ENCODE data around the gene SRSF9.
"Not testable (repeated sequence)": the region's sequence is repeated elsewhere in the genome, so short reads cannot be mapped to it uniquely, and the experiment has no call there.

Gene SRSF9

GRCh38 chr12:120481022-120481767, 11.6 kb upstream of the SRSF9 start:
- no peak for DNase-seq

- DNase-seq: no peak
Observed at GRCh38 chr12:120480211-120480610, 10.7 kb upstream of the SRSF9 start.

DNA sequence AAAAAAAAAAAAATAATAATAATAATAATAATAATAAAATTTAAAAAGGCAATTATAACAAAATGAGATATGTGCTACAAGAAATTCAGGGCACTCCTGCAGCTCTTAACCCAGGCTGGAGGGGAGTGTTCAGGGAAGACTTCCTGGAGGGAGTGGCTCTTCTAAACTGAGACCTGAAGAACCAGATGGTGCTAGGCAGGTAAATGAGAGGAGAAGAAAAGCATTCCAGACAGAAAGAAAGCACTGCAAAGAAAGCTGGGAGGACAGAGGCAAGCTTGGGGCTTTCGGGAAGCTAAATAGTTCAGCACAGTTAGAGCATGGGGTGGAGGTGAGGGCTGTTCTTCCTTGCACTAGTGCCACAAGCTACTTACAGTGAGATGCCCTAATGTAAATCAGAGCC, 9.9 kb upstream of the SRSF9 start:
- no peak for DNase-seq

- DNase-seq: no peak
Observed at GRCh38 chr12:120475643-120476042, 6.1 kb upstream of the SRSF9 start.

GRCh38 chr12:120474616-120474960, 5.0 kb upstream of the SRSF9 start:
- DNase-seq: no peak

GRCh38 chr12:120473807-120474615, 4.5 kb upstream of the SRSF9 start:
- no peak for DNase-seq

DNA sequence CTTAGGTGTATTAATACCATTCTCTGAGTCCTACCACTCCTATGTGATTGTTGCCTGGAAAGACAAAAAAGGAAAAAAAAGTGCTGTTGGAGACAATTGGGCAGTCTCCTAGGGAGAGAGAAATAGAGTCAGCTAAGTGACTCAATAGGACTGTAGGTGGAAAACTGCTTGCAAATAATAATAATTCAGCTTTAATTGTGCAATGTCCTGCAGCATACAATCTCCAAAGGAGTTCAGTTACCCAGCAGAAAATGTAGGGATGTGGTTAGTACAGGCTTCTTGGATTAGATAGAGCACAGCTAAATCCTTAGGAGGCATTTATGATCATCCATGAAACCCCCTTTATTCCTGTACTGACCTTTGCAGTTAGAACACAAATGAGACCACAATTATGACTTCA, 3.0 kb upstream of the SRSF9 start:
- DNase-seq: no peak

GRCh38 chr12:120470150-120470784, 719 bp upstream of the SRSF9 start:
- no peak for DNase-seq

GRCh38 chr12:120468821-120469449, 613 bp downstream of the SRSF9 start:
- DNase-seq: peak; percentile 55

DNA sequence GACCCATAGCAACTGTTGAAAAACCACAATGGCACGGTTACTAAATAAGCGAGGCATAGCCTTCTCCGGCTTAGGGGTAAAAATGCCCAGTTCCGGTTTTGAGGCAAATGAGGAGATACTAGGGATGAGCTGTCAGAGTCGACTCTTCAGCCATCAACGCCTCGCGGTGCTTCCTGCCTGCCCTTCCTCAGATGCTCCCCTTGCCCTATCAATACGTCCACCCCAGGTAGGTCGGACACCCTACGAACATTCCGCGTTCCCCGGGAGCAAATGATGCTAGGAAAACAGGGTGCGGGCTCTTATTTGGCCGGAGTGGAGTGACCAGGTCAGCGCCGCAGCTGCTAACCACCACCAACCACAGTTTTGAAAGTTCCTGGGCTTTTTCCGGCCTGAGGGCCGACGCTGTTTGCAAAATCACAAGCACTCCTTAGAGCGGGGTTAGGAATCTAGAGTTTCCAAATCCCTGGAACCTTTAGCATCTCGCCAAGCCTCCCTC, 1.2 kb downstream of the SRSF9 start:
- DNase-seq: no peak

DNA sequence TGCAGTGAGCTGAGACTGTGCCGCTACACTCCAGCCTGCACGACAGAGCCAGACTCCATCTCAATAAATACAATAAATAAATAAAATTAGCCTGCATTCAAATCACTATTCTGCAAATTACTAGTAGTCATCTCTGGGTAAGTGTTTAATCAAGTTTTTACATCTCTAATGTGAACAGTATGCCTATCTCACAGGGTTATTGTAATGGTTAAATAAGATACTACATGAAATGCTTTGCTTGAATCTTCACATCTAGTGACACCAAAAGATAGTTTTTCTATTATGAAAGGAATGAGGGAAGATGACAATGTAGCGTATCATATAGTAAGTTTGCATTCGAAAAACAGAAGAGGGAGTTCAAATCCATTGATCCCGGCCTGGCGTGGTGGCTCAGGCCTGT, 2.1 kb downstream of the SRSF9 start:
- no peak for DNase-seq

DNA sequence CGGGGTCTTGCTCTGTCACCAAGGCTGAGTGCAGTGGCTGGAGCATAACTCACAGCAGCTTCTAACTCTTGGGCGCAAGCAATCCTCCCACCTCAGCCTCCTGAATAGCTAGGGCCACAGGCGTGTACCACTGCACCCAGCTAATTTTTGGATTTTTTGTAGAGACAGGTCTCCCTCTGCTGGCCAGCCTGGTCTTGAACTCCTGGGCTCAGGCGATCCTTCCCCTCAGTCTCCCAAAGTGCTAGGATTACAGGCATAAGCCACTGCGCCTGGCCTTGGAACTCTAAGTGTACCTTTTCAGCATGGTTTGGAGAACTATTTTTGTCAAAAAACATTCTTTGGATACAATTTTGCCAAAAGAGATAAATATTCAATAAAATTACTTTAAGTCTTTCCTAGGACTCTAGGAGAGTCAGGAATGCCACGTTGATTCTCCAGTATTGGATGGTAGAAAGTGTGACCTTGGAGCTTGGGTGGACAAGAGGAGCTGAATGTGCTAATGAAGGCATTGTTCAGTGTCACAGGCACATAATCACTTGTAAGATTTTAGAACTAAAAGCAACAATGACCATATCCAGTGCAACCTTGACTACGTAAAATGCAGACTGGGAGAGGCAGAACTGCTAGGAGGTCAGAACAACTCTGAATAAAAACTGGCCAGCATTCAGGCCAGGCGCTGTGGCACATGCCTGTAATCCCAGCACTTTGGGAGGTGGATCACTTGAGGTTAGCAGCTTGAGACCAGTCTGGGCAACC, 2.8 kb downstream of the SRSF9 start:
- peak; percentile 34 for DNase-seq

GRCh38 chr12:120465756-120466155, 3.8 kb downstream of the SRSF9 start:
- DNase-seq: no peak

DNA sequence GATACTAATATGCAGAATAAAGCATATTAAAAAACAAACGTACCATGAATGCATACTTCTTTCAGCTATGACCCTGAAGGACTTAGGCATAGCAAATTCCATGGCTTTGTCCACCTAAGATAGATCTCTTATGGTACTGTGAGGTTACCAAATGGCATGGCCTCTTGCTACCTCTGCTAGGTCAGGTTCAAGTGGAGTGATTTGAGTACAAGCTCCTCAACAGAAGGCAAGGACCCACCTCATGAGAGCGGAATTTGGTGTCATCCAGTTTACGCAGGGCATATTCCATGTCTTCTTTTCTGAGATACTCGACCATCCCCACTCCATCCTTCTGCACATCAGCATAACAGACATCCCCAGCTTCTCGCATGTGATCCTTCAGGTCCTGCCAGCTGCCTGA, 5.8 kb downstream of the SRSF9 start:
- no peak for DNase-seq

- no peak for DNase-seq
Observed at GRCh38 chr12:120462099-120462640, 7.4 kb downstream of the SRSF9 start.

DNA sequence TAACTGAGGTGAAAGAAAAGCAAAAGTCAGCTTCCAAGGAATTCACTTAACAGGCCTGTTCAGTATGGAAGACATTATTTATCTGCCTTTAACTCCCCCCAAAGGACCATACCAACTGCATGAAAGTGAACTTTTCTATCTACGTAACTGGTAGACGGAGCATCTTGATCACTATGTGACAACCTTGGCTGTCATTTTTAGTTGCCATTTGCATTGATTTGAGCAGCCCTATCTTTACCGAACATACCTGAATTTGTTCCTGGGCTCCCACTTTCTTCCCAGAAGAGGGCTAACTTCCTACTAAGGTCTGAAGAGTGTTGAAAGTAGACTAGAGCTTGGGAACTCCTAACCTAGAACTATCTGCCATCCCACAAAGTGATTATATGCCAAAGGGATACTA, 9.4 kb downstream of the SRSF9 start:
- no peak for DNase-seq

GRCh38 chr12:120457133-120457532, 12.4 kb downstream of the SRSF9 start:
- DNase-seq: no peak

DNA sequence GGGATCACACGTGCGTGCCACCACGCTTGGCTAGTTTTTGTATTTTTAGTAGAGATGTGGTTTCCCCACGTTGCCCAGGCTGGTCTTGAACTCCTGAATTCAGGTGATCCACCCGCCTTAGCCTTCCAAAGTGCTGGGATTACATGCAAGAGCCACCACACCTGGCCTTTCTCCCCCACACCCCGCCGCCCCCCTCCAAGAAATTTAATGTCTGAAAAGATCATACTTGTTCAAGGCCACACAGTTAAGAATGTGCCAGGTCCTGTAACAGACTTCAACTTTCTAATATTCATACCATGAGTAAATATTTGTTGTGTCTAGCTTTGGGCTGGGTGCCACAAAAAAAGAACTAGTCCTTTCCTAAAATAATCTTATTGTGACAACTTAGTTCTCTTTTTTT, 14.2 kb downstream of the SRSF9 start:
- no peak for DNase-seq

DNA sequence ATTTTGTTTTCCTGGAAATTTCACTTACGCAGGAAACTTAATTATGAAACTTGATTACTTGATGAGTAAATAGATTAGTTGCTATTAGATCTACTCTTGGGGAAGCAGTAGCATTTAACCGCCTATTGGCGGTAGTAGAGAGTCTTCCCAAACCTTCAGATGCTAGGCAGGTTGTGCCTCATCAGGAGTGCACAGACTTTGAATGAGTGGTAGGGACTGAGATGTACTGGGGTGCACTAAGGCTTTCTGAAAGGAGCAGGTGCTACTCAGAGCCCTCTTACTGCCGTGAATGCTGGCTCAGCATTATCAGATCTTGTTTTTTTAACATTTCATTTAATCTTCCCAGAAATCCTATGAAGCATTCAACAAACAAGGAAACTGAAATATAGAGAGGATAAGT, 15.6 kb downstream of the SRSF9 start:
- DNase-seq: no peak

DNA sequence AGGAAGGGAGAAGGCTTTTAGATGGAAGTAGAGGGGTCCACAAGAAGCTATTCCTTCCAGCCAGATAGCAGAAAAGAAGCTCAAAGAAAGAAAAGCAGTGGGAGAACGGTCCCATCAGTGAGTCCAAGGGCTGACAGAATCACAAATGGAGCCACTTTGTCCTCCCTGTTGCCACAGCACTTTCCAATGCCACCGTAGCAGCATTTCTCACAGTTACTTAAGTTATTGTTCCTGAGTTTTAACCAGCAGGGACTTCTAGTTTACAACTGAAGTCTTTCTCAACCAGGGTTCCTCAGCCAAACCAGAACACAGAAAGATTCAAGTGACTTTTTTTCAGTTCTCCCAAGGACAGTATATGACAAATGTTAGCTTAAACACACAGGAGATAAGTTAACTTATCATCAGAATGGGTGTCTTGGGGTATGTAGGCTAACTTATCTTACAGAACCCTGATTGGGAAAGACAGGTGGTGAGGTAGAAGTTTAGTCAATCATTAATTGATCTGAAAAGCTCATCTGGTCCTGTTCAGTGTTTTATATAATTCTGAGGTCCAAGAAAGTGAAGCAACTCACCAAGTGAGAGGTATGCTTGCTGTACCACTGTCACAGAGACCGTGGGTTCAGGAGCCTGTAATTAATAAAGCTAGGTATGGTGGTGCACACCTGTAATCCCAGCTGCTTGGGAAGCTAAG, 16.3 kb downstream of the SRSF9 start:
- DNase-seq: no peak

DNA sequence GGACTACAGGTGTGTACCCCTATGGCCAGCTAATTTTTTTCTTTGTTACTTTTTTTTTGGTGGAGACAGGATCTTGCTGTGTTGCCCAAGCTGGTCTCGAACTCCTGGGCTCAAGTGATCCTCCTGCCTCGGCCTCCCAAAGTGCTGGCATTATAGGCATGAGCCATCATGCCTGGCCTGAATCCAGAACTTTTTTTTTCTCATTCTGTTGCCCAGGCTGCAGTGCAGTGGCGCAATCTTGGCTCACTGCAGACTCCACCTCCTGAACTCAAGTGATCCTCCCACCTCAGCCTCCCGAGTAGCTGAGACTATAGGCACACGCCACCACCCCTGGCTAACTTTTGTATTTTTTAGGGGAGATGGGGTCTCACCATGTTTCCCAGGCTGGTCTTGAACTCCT, 17.0 kb downstream of the SRSF9 start:
- DNase-seq: not testable (repeated sequence)

DNA sequence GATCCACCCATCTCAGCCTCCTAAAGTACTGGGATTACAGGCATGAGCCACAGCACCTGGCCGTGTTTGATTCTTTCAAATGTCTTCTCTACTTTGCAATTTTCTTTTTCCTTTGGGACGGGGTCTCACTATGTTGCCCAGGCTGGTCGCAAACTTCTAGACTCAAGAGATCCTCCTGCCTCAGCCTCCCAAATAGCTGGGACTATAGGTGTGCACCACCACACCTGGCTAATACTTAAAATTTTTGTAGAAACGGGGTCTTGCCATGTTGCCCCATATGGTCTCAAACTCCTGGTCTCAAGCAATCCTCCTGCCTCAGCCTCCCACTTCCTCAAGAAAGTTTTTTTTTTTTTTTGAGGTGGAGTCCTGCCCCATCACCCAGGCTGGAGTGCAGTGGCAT, 21.6 kb downstream of the SRSF9 start:
- DNase-seq: no peak

Data from NCI-H2171 (cell line).